ENCODE data around the gene FAM83D. TPM values are rescaled to one million over a fixed set of nuclear protein-coding genes. Genes with fewer than 3 reads are reported as not detected.

Gene FAM83D
- total and polyA plus RNA-seq, 2 experiments from 2014 or later: 33.3 to 91.3 TPM

DNA sequence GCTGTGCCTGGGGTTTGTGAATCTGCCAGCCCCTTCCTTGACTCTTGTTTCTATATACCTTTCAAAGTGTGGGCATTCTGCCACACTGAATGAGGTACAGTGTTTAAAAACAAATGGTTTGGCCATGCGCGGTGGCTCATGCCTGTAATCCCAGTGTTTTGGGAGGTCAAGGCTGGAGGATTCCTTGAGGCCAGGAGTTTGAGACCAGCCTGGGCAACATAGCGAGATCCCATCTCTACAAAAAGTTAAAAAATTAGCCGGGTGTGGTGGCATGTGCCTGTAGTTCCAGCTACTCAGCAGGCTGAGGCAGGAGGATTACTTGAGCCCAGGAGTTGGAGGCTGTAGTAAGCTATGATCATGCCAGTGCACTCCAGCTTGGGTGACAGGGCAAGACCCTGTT is 5.8 kb downstream of the FAM83D start:
- Histone ChIP-seq H3F3A (replicated peaks; ENCODE audit: low read depth) (no peaks in the 10 kb centered on the region), H3K79me2 (replicated peaks; ENCODE audit: insufficient read depth) (peaks cover 100% of the 10 kb centered on the region), H2AFZ (no peak overlapping the region), H3K36me3 (ENCODE audit: insufficient read depth) (no peaks in the 10 kb centered on the region; the same call in 1 of the 2 replicates), H4K20me1 (replicated peaks; ENCODE audit: insufficient read depth) (peaks cover 89% of the 10 kb centered on the region), H3K27ac (ENCODE audit: low read depth) (no peak overlapping the region), H3K4me3 (no peak overlapping the region), H3K4me1 (ENCODE audit: insufficient read depth) (peaks cover 29% of the 10 kb centered on the region), H3K4me2 (0 out of 2 replicates have a peak overlapping the region, but pooled peaks have one; percentile 43), H3K9me2 (ENCODE audit: insufficient read depth) (no peaks in the 10 kb centered on the region), H3K27me3 (ENCODE audit: insufficient read depth) (no peaks in the 10 kb centered on the region)
- Mint-ChIP-seq H3K4me3 (no peak overlapping the region), H3K9me3 (no peaks in the 10 kb centered on the region), H3K27ac (no peak overlapping the region), H3K27me3 (ENCODE audit: insufficient read depth, low read depth, poor library complexity) (peaks cover 14% of the 10 kb centered on the region), H3K4me1 (peaks cover 44% of the 10 kb centered on the region), H3K36me3 (ENCODE audit: low read depth) (peaks cover 32% of the 10 kb centered on the region)
- no peak for TF ChIP-seq NANOG (IDR thresholded peaks at IDR 0.05; ENCODE audit: borderline replicate concordance)
- no peak for TF ChIP-seq ZNF331 (CRISPR knock-in tag; IDR thresholded peaks at IDR 0.05; ENCODE audit: low read depth)
- no peak for TF ChIP-seq EZH2phosphoT487 (IDR thresholded peaks at IDR 0.05; ENCODE audit: unreplicated experiment)
- no peak for TF ChIP-seq EZH2 (IDR thresholded peaks at IDR 0.05; ENCODE audit: low read depth, unreplicated experiment)
- no peak for TF ChIP-seq CTCF (conservative IDR thresholded peaks at IDR 0.05; ENCODE audit: low read depth in 2 of 2)
- TF ChIP-seq CREB1 (CRISPR knock-in tag; IDR thresholded peaks at IDR 0.05; ENCODE audit: low read depth): no peak
- TF ChIP-seq ZNF462 (CRISPR knock-in tag; IDR thresholded peaks at IDR 0.05): no peak
- TF ChIP-seq JUNB (IDR thresholded peaks at IDR 0.05; ENCODE audit: unreplicated experiment): no peak
- TF ChIP-seq, protein P1, sequence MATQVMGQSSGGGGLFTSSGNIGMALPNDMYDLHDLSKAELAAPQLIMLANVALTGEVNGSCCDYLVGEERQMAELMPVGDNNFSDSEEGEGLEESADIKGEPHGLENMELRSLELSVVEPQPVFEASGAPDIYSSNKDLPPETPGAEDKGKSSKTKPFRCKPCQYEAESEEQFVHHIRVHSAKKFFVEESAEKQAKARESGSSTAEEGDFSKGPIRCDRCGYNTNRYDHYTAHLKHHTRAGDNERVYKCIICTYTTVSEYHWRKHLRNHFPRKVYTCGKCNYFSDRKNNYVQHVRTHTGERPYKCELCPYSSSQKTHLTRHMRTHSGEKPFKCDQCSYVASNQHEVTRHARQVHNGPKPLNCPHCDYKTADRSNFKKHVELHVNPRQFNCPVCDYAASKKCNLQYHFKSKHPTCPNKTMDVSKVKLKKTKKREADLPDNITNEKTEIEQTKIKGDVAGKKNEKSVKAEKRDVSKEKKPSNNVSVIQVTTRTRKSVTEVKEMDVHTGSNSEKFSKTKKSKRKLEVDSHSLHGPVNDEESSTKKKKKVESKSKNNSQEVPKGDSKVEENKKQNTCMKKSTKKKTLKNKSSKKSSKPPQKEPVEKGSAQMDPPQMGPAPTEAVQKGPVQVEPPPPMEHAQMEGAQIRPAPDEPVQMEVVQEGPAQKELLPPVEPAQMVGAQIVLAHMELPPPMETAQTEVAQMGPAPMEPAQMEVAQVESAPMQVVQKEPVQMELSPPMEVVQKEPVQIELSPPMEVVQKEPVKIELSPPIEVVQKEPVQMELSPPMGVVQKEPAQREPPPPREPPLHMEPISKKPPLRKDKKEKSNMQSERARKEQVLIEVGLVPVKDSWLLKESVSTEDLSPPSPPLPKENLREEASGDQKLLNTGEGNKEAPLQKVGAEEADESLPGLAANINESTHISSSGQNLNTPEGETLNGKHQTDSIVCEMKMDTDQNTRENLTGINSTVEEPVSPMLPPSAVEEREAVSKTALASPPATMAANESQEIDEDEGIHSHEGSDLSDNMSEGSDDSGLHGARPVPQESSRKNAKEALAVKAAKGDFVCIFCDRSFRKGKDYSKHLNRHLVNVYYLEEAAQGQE (IDR thresholded peaks at IDR 0.05; ENCODE audit: unreplicated experiment): no peak
- no peak for TF ChIP-seq ZNF114 (CRISPR knock-in tag; IDR thresholded peaks at IDR 0.05)
- TF ChIP-seq STAT1 (IDR thresholded peaks at IDR 0.05; ENCODE audit: unreplicated experiment): no peak
- TF ChIP-seq POLR2AphosphoS5 (IDR thresholded peaks at IDR 0.05; ENCODE audit: low read depth): no peak
- TF ChIP-seq, protein P2, sequence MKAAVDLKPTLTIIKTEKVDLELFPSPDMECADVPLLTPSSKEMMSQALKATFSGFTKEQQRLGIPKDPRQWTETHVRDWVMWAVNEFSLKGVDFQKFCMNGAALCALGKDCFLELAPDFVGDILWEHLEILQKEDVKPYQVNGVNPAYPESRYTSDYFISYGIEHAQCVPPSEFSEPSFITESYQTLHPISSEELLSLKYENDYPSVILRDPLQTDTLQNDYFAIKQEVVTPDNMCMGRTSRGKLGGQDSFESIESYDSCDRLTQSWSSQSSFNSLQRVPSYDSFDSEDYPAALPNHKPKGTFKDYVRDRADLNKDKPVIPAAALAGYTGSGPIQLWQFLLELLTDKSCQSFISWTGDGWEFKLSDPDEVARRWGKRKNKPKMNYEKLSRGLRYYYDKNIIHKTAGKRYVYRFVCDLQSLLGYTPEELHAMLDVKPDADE (IDR thresholded peaks at IDR 0.05): no peak
- no peak for DNase-seq (ENCODE audit: low spot score)
- ATAC-seq: no peak

Data from GM23338 (cell line).